DMS79 (cell line): Measurements from ENCODE around the gene FAM120B.
A peak's percentile ranks its signal among the peaks of the same experiment; 100 is the strongest.
"Not testable (repeated sequence)": the region's sequence is repeated elsewhere in the genome, so short reads cannot be mapped to it uniquely, and the experiment has no call there.

ENCODE experiments used
- DNase-seq: peaks from one replicate; lab custom pipeline; 2025; lab: John Stamatoyannopoulos, UW

FAM120B gene, protein sequence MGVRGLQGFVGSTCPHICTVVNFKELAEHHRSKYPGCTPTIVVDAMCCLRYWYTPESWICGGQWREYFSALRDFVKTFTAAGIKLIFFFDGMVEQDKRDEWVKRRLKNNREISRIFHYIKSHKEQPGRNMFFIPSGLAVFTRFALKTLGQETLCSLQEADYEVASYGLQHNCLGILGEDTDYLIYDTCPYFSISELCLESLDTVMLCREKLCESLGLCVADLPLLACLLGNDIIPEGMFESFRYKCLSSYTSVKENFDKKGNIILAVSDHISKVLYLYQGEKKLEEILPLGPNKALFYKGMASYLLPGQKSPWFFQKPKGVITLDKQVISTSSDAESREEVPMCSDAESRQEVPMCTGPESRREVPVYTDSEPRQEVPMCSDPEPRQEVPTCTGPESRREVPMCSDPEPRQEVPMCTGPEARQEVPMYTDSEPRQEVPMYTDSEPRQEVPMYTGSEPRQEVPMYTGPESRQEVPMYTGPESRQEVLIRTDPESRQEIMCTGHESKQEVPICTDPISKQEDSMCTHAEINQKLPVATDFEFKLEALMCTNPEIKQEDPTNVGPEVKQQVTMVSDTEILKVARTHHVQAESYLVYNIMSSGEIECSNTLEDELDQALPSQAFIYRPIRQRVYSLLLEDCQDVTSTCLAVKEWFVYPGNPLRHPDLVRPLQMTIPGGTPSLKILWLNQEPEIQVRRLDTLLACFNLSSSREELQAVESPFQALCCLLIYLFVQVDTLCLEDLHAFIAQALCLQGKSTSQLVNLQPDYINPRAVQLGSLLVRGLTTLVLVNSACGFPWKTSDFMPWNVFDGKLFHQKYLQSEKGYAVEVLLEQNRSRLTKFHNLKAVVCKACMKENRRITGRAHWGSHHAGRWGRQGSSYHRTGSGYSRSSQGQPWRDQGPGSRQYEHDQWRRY

DNA sequence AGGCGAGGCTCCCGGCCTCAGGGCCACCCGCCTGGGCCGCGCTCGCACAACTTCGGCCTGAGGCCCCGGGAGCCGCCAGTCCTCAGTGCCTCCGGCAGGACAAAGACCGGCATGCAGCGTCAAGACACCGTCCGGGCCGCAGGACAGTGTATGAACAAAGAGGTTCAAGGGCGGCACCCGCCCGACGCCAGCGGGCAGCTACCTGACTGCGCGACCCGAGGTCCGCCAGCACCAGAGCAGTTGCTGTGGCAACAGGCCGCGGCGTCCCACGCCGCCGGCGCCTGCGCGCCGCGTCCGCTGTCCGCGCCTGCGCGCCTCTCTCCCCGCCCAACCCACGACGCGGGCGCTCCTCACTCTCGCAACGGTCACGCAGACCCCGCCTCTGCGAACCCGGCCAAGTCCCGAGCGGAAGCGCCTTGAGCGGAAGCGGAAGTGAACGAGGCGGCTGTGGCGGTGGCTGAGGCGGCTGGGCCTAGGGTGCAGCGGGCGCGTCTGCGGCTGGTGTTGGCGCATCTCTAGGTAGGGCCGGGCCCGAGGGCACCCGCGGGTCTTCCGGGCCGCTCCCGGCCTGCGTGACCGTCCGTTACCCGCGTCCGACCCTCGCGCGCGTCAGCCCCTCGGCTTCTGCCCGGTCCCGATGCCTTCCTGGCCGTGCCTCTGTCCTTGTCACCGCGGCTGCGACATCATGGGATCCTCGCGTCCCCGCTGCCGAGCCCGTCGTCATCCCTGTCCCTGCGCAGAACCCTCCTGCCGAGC is at the start of gene FAM120B:
Gene FAM120B (plus strand): TSS at position 435 of the 756 bp plus-strand sequence. CDS start 10,633 bp downstream, outside the sequence.
- peak; percentile 88 for DNase-seq

DNA sequence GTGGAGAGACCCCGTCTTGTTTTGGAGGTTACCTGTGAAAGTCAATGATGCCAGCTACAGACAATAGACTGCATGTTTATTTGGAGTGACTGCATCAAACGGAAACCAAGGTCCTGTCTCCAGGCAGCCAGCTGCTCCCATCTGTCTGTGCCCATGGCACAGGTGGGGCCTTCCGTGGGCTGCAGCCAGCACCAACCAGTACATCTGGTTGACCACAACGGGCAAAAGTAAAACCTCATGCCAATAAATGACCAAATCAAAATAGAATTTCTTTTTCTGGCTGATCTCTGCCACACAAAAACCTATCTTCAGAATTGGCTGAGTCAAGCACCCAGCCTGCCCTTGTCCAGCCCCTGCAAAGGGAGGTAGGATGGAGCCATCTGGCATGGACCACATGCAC is 49.2 kb upstream of the FAM120B start:
- no peak for DNase-seq

DNA sequence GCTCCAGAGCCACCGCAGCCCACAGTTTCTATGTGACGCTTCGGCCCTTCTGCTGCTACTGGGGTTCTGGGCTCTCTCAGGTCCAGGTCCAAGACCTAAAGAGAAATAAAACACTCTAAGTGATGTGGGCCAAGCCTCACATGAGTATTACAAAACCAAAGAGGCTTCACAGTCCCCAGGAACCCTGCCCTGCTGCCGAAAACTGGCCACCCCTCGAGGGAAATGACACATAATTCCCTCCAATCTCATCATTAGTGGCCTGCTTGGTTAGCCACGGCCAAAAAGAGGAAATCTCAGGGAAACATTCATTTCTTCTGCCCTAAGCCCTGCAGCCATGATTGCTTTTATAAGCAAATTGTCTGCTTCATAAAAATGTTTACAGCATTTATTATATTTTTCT is 48.2 kb upstream of the FAM120B start:
- DNase-seq: no peak

DNA sequence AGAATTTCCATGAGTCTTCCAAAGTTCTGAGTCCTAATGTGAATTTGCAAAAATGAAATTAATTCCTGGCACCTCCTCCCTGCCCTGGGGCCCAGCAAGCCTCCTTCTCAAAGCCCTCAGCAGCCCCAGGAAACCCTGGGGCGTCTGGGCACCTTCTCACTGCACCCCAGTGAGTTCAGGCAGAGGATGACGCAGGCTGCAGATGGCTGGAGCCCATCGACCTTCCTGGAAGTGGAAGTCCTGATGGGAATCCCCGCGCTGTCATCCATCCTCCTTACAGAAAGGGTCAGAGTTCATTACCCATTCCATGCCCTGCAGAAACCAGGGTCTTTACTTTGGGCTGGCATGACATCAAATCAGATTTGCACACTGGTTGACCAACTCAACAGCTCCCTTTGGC is 47.3 kb upstream of the FAM120B start:
- DNase-seq: no peak

DNA sequence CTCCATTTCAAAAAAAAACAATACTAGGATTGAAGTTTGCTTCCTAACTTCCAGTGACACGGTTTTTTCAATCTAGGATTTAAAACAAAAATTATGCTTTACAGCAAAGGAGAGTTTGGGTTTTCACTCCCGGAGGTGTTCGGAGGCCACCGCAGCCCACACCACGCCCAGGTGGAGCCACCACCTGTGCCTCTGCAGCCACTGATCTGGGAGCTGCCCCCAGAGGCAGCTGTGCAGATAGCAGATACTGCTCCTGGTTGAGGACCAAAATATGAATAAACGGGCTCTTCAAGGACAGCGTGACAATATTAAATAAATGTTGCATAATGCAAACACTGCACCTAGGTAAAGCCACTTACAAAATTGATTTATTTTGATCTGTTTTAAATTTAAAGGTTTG is 45.9 kb upstream of the FAM120B start:
- no peak for DNase-seq

DNA sequence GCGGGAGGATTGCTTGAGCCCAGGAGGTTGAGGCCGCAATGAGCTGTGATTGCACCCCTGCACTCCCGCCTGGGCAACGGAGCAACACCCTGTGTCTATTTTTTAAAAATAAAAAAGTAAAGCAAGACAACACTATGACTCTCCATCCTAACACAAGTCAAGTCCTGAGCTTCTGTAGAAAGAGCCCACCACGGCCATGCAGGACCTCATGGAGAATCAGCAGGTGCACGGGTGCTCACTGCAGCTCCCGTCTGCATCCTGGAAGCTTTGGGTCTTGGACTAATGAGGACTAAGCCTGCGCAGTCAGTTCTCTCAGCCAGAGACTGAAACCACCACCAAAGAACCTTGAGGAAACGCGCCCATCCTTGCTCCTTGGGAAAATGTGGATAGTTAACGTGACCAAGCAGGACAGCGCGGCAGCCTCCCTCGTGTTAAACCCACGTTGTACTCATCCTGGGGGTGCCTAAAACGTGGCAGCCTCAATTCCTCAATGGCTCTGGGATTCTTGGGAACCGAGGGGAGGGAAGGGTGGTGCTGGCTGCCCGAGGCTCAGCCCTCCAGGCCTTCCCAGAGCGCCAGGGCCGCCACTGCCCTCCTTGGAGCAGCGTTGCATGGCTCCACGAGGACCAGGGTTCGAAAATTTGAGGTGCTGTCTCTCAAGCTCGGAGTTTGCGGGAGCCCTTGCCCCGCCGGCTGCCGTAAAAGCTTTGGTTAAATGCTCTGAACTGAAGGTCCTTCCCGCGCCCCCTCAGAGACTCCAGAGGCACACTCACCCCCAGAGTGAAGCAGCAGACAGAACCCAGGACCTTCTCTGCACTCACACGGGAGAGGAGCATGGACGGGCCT is 44.7 kb upstream of the FAM120B start:
- DNase-seq: no peak

DNA sequence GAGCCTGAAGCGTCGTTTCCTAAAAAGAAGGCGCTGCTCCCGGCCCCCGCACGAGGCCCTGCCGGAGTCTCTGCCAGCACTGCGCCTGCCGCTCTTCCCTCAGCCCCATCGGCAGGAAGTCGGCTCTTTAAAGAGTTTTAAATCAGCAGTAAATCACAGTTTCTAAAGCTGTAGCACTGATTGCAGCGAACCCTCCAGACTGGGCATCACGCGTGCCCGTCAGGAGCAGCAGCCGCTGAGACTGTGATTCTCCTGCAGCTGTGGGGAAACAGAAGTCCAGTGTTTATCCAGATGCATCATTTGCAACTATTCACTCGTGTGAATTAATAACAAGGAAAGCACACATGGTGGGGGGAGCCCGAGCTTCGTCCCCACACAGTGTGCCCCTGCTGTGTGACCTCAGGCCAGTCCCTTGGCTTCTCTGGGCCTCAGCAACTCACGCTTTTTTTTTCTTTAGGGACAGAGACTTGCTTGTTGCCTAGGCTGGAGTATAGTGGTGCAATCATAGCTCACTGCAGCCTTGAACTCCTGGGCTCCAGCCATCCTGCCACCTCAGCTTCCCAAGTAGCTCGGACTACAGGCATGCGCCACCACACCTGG is 44.0 kb upstream of the FAM120B start:
- DNase-seq: no peak

DNA sequence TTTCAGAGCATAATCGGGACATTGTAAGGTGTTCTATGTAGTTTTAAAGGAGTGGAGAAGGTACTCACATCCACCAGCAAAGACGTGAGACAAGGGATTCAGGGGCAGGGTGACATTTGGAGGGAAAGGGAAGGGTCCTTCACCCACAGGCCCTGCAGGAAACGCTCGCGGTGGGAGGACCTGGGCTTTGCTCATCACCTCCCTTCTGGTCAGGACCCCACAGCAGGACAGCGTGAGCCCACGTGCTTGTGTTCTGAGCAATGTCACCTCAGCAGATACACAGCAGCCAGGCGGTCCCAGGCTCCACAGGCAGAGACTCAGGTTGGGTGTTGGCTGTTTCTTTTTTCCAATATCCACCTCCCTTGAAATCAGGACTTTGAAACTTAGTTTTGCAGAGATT is 43.1 kb upstream of the FAM120B start:
- DNase-seq: no peak

DNA sequence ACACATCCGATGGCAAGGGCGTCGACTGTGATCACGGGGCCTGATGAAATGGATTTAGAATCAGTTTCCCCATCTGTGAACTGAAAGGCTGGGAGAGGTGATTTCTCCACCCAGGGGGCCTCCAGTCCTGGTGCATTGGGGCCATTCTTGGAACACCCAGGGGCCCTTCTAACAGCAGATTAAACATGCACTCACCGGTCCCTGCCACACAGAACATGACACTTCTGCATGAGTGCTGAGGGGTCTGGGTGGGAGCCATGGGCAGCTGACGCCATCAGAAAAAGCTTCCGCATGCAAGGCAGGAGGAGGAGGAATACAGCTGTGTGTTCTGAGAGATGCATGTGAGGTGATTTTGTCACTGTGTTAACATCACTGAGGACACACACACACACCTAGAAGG is 42.5 kb upstream of the FAM120B start:
- no peak for DNase-seq

DNA sequence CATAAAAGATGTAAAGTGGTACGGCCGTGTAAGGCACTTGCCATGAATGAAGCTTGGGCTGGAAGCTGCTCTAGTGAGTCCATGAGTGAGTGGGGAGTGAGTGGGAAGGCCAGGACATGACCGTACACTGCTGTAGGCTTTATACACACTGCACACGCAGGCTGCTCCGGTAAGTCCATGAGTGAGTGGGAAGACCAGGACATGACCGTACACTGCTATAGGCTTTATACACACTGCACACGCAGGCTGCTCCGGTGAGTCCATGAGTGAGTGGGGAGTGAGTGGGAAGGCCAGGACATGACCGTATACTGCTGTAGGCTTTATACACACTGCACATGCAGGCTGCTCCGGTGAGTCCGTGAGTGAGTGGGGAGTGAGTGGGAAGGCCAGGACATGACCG is 41.9 kb upstream of the FAM120B start:
- not testable (repeated sequence) for DNase-seq

DNA sequence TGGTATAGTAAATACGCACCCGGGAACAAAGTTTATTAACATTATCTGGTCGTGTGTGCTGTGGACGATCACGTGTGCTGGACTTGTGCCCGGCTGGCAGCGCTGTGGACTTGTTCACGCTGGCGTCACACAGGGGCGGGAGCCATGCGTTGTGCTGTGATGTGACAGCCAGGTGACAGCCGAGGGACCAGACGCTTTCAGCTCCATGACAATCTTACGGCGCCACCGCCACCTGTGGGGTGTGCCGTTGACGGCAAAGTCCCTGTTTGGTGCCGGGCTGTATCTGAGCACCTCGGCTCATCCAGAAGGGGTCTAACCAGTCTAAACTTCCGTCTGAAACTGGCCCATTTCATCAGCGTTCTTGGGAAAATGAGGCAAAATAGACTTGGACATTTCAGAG is 40.9 kb upstream of the FAM120B start:
- DNase-seq: no peak

DNA sequence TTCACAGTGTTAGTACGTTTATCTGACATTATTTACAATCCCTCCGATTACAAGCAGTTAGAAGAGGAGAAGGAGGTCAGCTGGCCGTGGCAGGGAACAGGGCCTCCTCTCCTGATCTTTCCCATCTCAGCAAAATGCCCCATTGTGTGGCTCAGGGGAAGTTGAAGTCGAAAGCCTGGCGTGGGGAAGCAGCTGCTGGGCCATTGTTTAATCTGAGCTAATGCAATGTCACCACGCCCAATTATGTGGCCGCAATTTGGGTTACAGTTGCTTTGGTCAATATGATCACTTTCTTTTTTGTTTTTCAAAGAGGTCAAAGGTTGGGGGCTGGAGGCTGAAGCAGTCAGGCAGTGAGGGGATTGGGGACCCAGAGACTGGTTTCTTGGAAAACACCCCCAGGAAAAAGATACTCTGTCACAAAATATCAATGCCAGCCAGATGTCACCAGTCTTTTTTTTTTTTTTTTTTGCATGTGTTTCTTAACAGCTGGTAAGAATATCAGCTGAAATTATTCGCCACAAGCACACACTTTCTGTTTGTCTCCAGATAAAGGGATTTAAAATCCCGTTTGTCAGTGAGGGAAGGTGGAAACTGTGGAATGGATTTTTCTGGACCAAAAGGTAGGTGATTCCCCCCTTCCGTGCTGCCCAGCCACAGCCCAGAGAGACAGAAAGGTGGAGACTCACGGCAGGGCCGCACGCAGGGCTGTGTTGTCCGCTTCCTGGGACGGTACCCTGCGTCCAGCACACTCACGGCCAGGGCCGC is 40.3 kb upstream of the FAM120B start:
- DNase-seq: no peak

DNA sequence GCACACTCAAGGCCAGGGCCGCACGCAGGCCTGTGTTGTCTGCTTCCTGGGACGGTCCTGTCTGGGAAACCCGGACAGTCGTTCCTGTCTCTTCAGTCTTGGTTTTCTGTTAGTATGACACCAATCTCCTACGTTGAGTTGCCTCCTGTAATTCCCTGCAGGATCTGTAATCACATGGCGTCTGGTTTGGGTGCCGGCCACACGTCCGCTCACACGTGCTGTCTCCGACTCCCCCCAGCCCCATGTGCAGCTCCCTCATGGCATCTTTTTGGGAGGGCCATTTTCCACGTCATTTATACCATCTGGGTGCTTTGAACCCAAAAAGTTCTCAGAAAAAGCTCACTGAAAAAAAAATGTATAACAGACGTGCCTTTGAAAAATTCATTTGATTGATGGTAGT is 38.9 kb upstream of the FAM120B start:
- no peak for DNase-seq

DNA sequence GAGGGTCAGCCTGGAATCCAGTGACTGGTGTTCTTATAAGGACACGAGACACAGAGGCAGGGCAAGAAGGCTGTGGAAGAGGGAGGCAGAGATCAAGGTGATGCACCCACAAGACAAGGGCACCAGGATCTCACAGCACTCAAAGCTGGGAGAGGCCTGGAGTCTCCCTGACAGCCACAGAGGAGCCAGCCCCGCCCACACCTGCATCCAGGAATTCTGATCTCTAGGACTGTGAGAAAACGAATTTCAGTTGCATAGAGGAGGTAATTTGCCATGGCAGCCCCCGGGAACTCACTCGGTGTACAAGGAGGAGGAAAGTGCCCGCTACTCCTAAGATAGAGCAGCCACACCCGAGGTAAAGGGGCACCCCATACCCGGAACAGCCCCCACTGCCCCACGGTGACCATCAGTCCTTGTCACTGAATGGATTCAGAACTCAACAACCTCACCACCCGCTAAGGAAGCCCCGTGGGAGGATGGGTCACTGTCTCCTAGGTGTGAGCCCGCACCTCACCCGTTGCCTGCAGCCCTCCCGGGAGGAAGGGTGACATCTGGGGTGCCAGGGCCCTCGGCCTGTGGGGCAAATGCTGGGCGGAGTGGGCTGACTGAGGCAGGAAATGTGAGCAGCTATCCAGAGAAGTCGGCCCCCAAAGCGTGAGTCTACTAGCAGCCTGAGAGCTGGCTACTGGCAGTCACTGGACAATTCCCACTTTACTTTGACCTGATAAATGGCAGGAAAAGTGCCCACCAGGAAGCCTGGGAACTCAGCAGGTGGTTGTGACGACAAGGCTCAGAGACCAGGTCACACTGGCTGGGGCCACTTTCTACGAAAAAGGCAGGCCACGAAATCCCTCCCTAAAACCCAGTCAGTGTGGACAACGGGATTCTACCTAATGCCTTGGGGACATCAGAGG is 38.1 kb upstream of the FAM120B start:
- no peak for DNase-seq

DNA sequence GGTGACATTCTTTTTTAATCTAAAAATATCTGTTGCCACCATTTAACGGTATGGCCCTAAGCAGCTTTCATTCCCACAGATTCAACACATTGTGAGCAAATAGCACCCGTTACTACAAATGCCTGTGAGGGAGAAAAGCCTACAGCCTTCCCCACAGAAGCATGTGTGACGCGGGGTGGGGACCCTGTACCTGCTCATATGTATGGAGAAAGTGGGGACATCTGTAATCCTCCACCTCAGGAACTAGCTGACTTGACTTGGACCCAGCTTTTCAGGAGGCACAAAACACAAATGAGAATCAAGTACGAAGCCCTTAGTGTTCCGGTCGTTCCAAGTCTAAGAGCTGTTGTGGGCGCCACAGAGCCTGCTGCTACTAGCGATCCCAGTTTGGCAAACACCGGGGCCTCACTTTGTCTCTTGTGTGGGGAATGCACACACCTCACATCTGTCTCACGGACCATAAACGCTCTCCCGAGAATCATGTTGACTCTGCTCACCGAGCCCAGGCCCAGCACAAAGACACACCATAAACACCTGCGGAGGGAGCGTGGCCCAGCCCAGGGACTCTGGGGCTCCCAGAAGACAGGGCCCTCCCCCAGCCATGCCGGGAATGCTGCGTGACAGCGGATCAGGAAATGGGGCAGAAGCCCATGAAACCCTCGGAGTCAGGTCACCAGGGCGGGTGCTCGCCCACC is 37.3 kb upstream of the FAM120B start:
- DNase-seq: peak; percentile 98

DNA sequence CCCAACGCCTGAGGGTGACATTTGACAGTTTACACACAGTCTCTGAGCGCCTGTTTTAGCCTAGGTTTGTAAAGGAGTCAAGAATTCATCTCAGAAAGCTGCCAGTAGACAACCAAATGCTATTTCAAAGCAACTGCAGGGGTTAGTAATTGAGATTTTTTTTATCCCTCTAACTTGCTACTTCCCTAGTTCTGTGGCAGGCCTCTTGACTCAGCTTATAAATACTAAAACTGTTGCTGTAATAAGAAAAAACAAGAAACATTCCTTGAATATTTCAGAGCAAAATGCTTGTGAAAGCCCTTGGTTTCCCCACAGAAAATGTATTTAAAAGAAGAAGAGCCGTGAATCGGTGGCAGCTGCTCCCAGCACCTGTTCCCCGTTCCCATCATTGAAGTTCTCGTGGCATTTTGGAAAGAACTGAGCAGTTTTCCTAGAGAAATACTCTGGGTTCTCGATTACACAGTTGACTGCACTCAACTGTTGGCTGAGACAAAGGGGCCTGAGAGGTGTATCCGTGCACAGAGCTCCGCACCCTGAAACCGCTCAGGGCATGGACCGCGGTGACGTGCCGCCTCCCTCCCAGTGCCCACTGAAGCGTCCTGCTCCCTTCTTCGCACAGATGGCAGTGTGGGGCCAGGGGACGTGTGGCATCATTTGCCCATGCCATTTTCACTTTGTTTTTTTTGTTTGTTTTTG is 36.6 kb upstream of the FAM120B start:
- peak; percentile 73 for DNase-seq

DNA sequence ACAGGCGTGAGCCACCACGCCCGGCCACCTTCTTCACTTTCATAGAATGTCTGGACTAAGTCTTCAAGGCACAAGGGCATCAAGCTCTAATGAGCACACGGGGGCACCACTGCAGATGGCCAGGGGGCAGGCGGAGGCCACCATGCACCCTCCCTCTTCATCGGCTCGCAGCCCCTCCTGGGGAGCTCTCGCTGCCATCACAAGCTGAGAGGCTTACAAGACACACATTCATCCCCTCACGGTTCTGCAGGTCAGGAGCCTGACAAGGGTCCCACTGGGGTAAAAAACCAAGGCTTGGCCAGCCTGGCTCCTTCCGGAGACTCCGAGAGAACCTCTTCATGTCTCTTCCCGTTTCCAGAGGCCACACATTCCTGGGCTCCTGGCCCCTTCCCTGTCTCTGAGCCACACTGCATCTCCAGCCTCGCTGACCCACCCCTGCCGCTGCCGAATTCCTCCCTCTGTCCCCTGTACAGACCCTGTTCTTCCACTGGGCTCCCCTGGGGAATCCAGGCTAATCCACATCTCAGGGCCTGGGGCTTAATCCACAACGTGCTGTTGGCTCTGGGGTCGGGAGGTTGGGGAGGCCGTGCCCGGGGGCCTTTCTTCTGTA is 35.5 kb upstream of the FAM120B start:
- DNase-seq: no peak
